Activated CD4-positive, alpha-beta memory T cell treated with anti-CD3 and anti-CD28 coated beads, Interleukin-2, amount 10 ng/mL, durations not matched to agents 7 days and 5 days (primary cell): ENCODE measurements around the gene UFM1. TPM values are rescaled to one million over a fixed set of nuclear protein-coding genes. Genes with fewer than 3 reads are reported as not detected.

Experiments
- CTCF ChIA-PET: fragments of 350-600 bp; sonication (Branson Sonifier 250); formaldehyde crosslinking; loops from one replicate; lab custom pipeline; 2021; ENCODE audit warnings: antibody characterized with exemption, inconsistent platforms; lab: Charles Lee
- POLR2A ChIA-PET: fragments of 350-600 bp; sonication (Branson Sonifier 250); formaldehyde crosslinking; loops from one replicate; lab custom pipeline; 2021; ENCODE audit warnings: antibody characterized with exemption; lab: Charles Lee
- DNase-seq: peaks from one replicate; pipeline ENCODE4 v3.0.0-alpha.2; 2020
- H3K27ac Mint-ChIP-seq: one replicate; pipeline ENCODE4 v1.8.0; 2021; ENCODE audit warnings: mild to moderate bottlenecking, mixed read lengths
- H3K27me3 Mint-ChIP-seq: one replicate; pipeline ENCODE4 v1.8.0; 2021; ENCODE audit warnings: mixed read lengths
- H3K36me3 Mint-ChIP-seq: one replicate; pipeline ENCODE4 v1.8.0; 2021; ENCODE audit warnings: low read depth, mixed read lengths
- H3K4me1 Mint-ChIP-seq: one replicate; pipeline ENCODE4 v1.8.0; 2021; ENCODE audit warnings: mixed read lengths
- H3K4me3 Mint-ChIP-seq: one replicate; pipeline ENCODE4 v1.8.0; 2021; ENCODE audit warnings: mild to moderate bottlenecking, mixed read lengths
- H3K9me3 Mint-ChIP-seq: one replicate; pipeline ENCODE4 v1.8.0; 2021; ENCODE audit warnings: mixed read lengths
- total RNA-seq, 2 experiments: library from RNA; stranded (reverse); gene quantifications; one replicate each; pipeline ENCODE4 v1.2.3, GENCODE V29; 2021

Gene UFM1
- total RNA-seq, 2 experiments from 2014 or later, result 39.1 to 41.2 TPM

- H3K4me3 Mint-ChIP-seq, result no peak overlapping the region
These were observed 51.6 kb downstream of the UFM1 start for GRCh38 chr13:38401276-38401675.

GRCh38 chr13:38405216-38405615 lies 55.6 kb downstream of the UFM1 start:
- no peaks in the 10 kb centered on the region for H3K36me3 Mint-ChIP-seq
- no peak overlapping the region for H3K27ac Mint-ChIP-seq
- no peak overlapping the region for H3K4me3 Mint-ChIP-seq
- H3K27me3 Mint-ChIP-seq, result no peaks in the 10 kb centered on the region
- H3K9me3 Mint-ChIP-seq, result no peaks in the 10 kb centered on the region
- no peaks in the 10 kb centered on the region for H3K4me1 Mint-ChIP-seq
- DNase-seq, result no peak
- CTCF ChIA-PET, result interaction anchor here (0.7 kb wide), 1 partner anchor 12 kb away, joined by 3 read pairs; no protein-coding TSS in a partner anchor
- POLR2A ChIA-PET, result no interaction called here

More at GRCh38 chr13:38401276-38401675, 51.6 kb downstream of the UFM1 start:
- H3K9me3 Mint-ChIP-seq, result no peaks in the 10 kb centered on the region
- no peak overlapping the region for H3K27ac Mint-ChIP-seq
- ChIA-PET POLR2A (no interaction called here), CTCF (no interaction called here)
- DNase-seq, result no peak
- H3K27me3 Mint-ChIP-seq, result no peaks in the 10 kb centered on the region
- H3K36me3 Mint-ChIP-seq, result no peaks in the 10 kb centered on the region
- peaks cover 3% of the 10 kb centered on the region for H3K4me1 Mint-ChIP-seq

GRCh38 chr13:38409771-38410170 lies 60.1 kb downstream of the UFM1 start:
- Mint-ChIP-seq H3K36me3 (no peaks in the 10 kb centered on the region), H3K4me1 (no peaks in the 10 kb centered on the region), H3K9me3 (no peaks in the 10 kb centered on the region), H3K27ac (no peak overlapping the region), H3K27me3 (no peaks in the 10 kb centered on the region), H3K4me3 (no peak overlapping the region)
- DNase-seq, result no peak
- ChIA-PET CTCF (no interaction called here), POLR2A (no interaction called here)

- H3K9me3 Mint-ChIP-seq, result no peaks in the 10 kb centered on the region
- DNase-seq, result no peak
- POLR2A ChIA-PET, result no interaction called here
- no peak overlapping the region for H3K4me3 Mint-ChIP-seq
- H3K36me3 Mint-ChIP-seq, result no peaks in the 10 kb centered on the region
- H3K4me1 Mint-ChIP-seq, result peaks cover 4% of the 10 kb centered on the region
- CTCF ChIA-PET, result no interaction called here
- no peaks in the 10 kb centered on the region for H3K27me3 Mint-ChIP-seq
- no peak overlapping the region for H3K27ac Mint-ChIP-seq
These were observed 62.6 kb downstream of the UFM1 start for GRCh38 chr13:38412266-38412665.
